NT2/D1 (cell line): ENCODE data around the gene LGALS9B.
"Not testable (repeated sequence)": the region's sequence is repeated elsewhere in the genome, so short reads cannot be mapped to it uniquely, and the experiment has no call there.

Experiments
- YY1 ChIP-seq: IDR thresholded peaks from 2 replicates; pipeline ENCODE4 v1.6.1; 2011; ENCODE audit not compliant: insufficient read length, insufficient read depth
- ZNF274 ChIP-seq: IDR thresholded peaks from 2 replicates; pipeline ENCODE4 v1.6.1; 2011; ENCODE audit warnings: mild to moderate bottlenecking, low read depth, low read length

DNA sequence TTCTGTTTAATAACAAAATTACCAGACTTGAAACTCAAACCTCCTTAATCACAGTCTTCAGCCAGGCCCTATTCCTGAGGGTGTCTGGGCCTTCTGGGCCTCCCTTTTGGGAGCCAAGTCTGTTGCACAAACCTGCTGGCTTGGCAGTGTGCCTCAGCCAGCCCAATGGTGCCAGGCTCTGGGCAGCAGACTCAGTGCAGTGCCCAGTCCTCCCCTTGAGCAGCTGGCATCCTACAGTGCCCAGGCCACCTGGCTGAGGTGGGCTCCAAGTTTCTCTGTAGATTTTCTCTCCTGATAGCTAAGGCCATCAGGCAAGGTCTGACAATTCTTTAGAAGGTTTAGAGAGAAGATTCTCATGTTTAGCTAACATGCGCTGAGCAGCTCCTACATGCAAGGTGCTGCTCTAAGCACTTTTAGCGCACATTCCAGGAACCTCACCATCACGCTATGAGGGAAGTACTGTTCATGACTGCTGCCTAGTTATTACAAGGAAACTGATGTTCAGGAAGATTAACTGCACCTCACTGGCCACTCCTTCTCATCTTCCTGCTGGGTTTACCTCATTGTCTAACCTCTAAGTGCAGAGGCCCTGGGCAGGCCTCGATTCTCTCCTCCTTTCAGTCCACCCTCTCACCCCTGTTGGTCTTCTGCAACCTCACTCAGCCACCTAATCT lies 10.2 kb upstream of the LGALS9B start:
- not testable (repeated sequence) for TF ChIP-seq YY1, ZNF274
